A673 (cell line): ENCODE data around the gene KIF9. TPM values are rescaled to one million over a fixed set of nuclear protein-coding genes. Genes with fewer than 3 reads are reported as not detected.

Source experiments
- BruUV-seq: library from RNA; stranded (reverse); fragments of 400-500 nt; replicated peaks from 2 replicates; lab custom pipeline; 2021; lab: Mats Ljungman, UMichigan
- CTCF ChIA-PET: fragments of 300-600 bp; sonication (Branson Sonifier 250); formaldehyde crosslinking; loops from one replicate; lab custom pipeline; 2022; ENCODE audit warnings: antibody characterized with exemption; lab: Charles Lee
- POLR2A ChIA-PET: fragments of 300-600 bp; sonication (Branson Sonifier 250); formaldehyde crosslinking; loops from one replicate; lab custom pipeline; 2022; ENCODE audit warnings: antibody characterized with exemption; ENCODE audit not compliant: low non-redundant PET; lab: Charles Lee
- DNase-seq: peaks from one replicate; pipeline ENCODE4 v3.0.0-alpha.2; 2015; ENCODE audit warnings: low spot score
- H3K27ac ChIP-seq: fragments of 200-600 bp; sonication (generic); 2 replicates; pipeline ENCODE4 v1.5.1; 2016; ENCODE audit warnings: mixed run types, low read depth, mild to moderate bottlenecking, mixed read lengths, antibody characterized with exemption, low read length; ENCODE audit not compliant: poor library complexity, severe bottlenecking
- H3K27me3 ChIP-seq: fragments of 200-600 bp; sonication (generic); replicated peaks from 2 replicates; pipeline ENCODE4 v1.6.1; 2017; ENCODE audit warnings: mixed run types, low read depth, mild to moderate bottlenecking, mixed read lengths, antibody characterized with exemption, low read length; ENCODE audit not compliant: insufficient read depth, poor library complexity
- H3K36me3 ChIP-seq: fragments of 200-600 bp; sonication (generic); 2 replicates; pipeline ENCODE4 v1.6.1; 2016; ENCODE audit warnings: mixed run types, mild to moderate bottlenecking, mixed read lengths, antibody characterized with exemption, low read length; ENCODE audit not compliant: insufficient read depth, poor library complexity, severe bottlenecking
- H3K4me1 ChIP-seq: fragments of 200-600 bp; sonication (generic); 2 replicates; pipeline ENCODE4 v1.6.1; 2017; ENCODE audit warnings: mixed run types, mild to moderate bottlenecking, mixed read lengths, antibody characterized with exemption, low read length; ENCODE audit not compliant: insufficient read depth, poor library complexity, severe bottlenecking
- H3K4me3 ChIP-seq: fragments of 200-600 bp; sonication (generic); 2 replicates; pipeline ENCODE4 v1.5.1; 2016; ENCODE audit warnings: low read depth, mixed run types, mild to moderate bottlenecking, mixed read lengths, low read length; ENCODE audit not compliant: poor library complexity, severe bottlenecking
- H3K9me3 ChIP-seq: fragments of 200-600 bp; sonication (generic); 2 replicates; pipeline ENCODE4 v1.6.1; 2016; ENCODE audit warnings: mixed run types, low read depth, mild to moderate bottlenecking, mixed read lengths, antibody characterized with exemption, low read length; ENCODE audit not compliant: poor library complexity, severe bottlenecking
- EZH2 ChIP-seq: fragments of 200-600 bp; sonication (generic); IDR thresholded peaks from 2 replicates; pipeline ENCODE4 v1.6.1; 2017; ENCODE audit warnings: borderline replicate concordance, low read depth, mild to moderate bottlenecking, mixed read lengths, antibody characterized with exemption, low read length; ENCODE audit not compliant: poor library complexity, severe bottlenecking
- intact Hi-C: fragments of 100-400 bp; cut with micrococcal nuclease; formaldehyde crosslinking; loops from one replicate; pipeline ENCODE4 v1.10.0; 2022; ENCODE audit not compliant: unreplicated experiment
- total RNA-seq: library from RNA; stranded (reverse); gene quantifications from 2 replicates; pipeline ENCODE4 v1.2.3, GENCODE V29; 2021
- TF ChIP-seq, protein P1 (sequence below): fragments of 300-800, 200-600 bp; sonication (generic); conservative IDR thresholded peaks from 2 replicates; pipeline ENCODE4 v1.5.1; 2017; ENCODE audit warnings: low read depth, mild to moderate bottlenecking, antibody characterized with exemption, low read length, moderate library complexity, mixed read lengths

KIF9 gene
- total RNA-seq, 1 experiment from 2014 or later = 4.7 TPM

DNA sequence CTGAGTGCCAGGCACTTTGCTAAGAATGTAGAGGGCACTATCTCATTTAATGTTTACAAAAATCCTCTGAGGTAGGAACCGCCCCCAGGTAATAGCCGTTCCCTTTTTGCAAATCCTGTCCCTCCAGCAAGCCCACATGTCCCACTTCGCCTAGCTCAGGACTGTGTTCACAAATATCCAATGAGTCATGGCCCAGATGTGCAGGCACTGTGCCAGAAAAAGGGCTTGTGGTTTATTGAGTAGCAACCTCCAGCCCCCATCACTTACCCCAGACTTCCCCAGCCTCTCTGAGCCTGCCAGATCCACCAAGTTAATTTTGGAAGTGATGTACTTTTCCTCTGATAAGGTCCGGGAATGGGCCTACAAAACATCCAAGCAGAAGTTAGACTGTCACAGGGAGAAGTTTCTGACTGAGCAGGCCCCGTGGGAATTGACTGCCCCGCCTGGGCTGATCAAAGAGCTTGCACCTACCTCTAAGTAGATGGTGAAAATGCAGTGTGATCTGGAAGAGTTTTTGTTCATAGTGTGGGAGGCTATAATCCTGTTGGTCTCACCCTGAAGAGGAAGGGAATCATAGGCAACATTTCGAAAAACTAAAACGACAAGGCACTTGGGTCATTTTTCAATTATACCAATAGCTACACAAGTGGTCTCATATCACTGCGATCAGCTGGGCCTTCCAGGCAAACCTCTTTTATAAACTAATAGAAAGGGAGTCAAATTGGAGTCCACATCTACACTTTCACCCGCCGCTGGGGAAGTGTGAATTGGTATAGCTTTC lies 15.7 kb downstream of the KIF9 start:
- TF ChIP-seq, protein P1, sequence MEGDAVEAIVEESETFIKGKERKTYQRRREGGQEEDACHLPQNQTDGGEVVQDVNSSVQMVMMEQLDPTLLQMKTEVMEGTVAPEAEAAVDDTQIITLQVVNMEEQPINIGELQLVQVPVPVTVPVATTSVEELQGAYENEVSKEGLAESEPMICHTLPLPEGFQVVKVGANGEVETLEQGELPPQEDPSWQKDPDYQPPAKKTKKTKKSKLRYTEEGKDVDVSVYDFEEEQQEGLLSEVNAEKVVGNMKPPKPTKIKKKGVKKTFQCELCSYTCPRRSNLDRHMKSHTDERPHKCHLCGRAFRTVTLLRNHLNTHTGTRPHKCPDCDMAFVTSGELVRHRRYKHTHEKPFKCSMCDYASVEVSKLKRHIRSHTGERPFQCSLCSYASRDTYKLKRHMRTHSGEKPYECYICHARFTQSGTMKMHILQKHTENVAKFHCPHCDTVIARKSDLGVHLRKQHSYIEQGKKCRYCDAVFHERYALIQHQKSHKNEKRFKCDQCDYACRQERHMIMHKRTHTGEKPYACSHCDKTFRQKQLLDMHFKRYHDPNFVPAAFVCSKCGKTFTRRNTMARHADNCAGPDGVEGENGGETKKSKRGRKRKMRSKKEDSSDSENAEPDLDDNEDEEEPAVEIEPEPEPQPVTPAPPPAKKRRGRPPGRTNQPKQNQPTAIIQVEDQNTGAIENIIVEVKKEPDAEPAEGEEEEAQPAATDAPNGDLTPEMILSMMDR = no peak
- no peak for TF ChIP-seq EZH2
- DNase-seq = peak; percentile 80
- CTCF ChIA-PET = no interaction called here
- Histone ChIP-seq H3K9me3 (no peaks in the 10 kb centered on the region), H3K27me3 (no peaks in the 10 kb centered on the region), H3K36me3 (no peaks in the 10 kb centered on the region), H3K4me1 (peaks cover 10% of the 10 kb centered on the region), H3K27ac (no peak overlapping the region), H3K4me3 (no peak overlapping the region)
- BruUV-seq = no TSS peak
- POLR2A ChIA-PET = no interaction called here
- intact Hi-C loops = no loop called here

DNA sequence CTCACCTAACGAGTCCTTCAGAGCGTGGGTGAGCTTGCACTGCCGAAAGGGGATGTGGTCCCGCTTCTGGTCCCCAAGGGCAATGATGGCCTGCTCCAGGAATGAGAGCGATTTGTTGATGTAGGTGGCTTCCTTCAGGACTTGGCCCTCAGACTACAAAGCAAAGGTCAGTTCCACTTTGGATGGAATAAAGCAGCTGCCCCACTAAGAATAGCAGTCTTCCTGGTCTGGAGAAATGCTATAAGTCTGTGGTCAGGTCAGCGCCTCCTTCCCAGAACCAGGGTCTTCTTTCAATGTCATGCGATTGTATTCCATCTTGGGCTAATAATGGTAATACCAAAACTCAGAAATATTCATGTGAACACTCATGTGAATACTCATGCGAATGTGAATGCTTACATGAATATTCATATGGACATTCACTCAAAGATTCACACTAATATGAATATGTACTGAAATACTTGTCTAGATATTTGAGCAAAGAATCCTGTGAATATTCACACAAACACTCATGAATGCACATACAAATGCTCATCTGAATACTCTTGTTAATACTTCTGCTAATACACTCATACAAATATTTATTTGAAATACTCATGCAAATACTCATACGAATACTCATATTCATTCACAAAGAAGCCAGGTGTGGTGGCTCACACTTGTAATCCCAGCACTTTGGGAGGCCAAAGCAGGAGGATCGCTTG lies 16.7 kb downstream of the KIF9 start:
- no peak overlapping the region for H3K27ac ChIP-seq
- no TSS peak for BruUV-seq
- intact Hi-C loops = no loop called here
- no peak overlapping the region for H3K4me3 ChIP-seq
- peaks cover 10% of the 10 kb centered on the region for H3K4me1 ChIP-seq
- H3K36me3 ChIP-seq = no peaks in the 10 kb centered on the region
- TF ChIP-seq EZH2 = no peak
- TF ChIP-seq, protein P1 = no peak
- no peak for DNase-seq
- POLR2A ChIA-PET = no interaction called here
- H3K9me3 ChIP-seq = no peaks in the 10 kb centered on the region
- H3K27me3 ChIP-seq = no peaks in the 10 kb centered on the region
- CTCF ChIA-PET = no interaction called here

DNA sequence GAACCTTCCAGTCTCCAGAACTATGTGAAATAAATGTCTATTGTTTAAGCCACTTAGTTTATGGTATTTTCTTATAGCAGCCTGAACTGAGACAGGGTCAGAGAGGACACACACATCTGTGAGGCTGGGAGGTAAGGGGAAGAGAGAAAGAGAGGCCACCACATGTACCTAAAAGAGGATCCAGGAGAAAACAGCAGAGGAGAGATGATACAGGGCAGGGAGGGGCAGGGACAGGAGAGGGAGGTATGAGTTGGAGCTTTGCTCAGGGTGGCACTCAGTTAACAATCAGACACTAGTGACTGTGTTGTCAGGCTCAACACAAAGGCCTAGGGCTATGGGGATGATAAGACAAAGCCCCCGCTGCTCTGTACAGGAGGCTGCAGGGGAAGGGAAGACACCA lies 17.6 kb downstream of the KIF9 start:
- ChIA-PET POLR2A (no interaction called here), CTCF (no interaction called here)
- intact Hi-C loops = no loop called here
- no TSS peak for BruUV-seq
- Histone ChIP-seq H3K27ac (no peak overlapping the region), H3K27me3 (no peaks in the 10 kb centered on the region), H3K36me3 (no peaks in the 10 kb centered on the region), H3K4me1 (peaks cover 10% of the 10 kb centered on the region), H3K9me3 (no peaks in the 10 kb centered on the region), H3K4me3 (no peak overlapping the region)
- TF ChIP-seq, protein P1 = no peak
- no peak for TF ChIP-seq EZH2
- no peak for DNase-seq
